Endothelial cell of umbilical vein (primary cell): ENCODE measurements around the gene CERS3. TPM values are rescaled to one million over a fixed set of nuclear protein-coding genes. Genes with fewer than 3 reads are reported as not detected.

Source experiments
- BruUV-seq: library from RNA; stranded (reverse); fragments of 400-500 nt; replicated peaks from 2 replicates; lab custom pipeline; 2021; lab: Mats Ljungman, UMichigan
- CTCF ChIA-PET: fragments of 300-600, 350-600 bp; sonication (Branson Sonifier 250); formaldehyde crosslinking; loops from one replicate; lab custom pipeline; 2021; ENCODE audit warnings: antibody characterized with exemption, inconsistent platforms; lab: Charles Lee
- POLR2A ChIA-PET: fragments of 300-600, 350-600 bp; sonication (Branson Sonifier 250); formaldehyde crosslinking; loops from one replicate; lab custom pipeline; 2021; ENCODE audit warnings: antibody characterized with exemption, inconsistent platforms; lab: Charles Lee
- DNase-seq: peaks from one replicate; pipeline ENCODE4 v3.0.0-alpha.2; 2011; ENCODE audit warnings: low read depth, low spot score
- FAIRE-seq: peaks from 2 replicates; lab custom pipeline; 2011; peaks lifted over from hg19 to GRCh38; lab: Jason Lieb, UNC
- H2AFZ ChIP-seq: 2 replicates; pipeline ENCODE4 v1.6.0; 2012; ENCODE audit warnings: low read depth, low read length, control low read depth, inconsistent platforms
- H3K27ac ChIP-seq: 2 replicates; pipeline ENCODE4 v1.5.1; 2011; ENCODE audit warnings: low read depth, mild to moderate bottlenecking, control low read depth, low read length, moderate library complexity; ENCODE audit not compliant: insufficient read depth
- H3K27me3 ChIP-seq, 2 experiments: 2 replicates each; pipeline versions ENCODE4 v1.6.0 to v1.6.1; 2011; ENCODE audit warnings: low read length in 2 of 2, mixed read lengths in 1 of 2; ENCODE audit not compliant: control insufficient read depth in 2 of 2, insufficient read depth in 2 of 2
- H3K36me3 ChIP-seq, 2 experiments: 2 replicates in 1 of 2; 3 replicates in 1 of 2; pipeline ENCODE4 v1.5.1; 2011; ENCODE audit warnings: low read length in 2 of 2, mild to moderate bottlenecking in 1 of 2, moderate library complexity in 1 of 2; ENCODE audit not compliant: control insufficient read depth in 2 of 2, insufficient read depth in 2 of 2; ENCODE audit errors: extremely low read depth in 1 of 2
- H3K4me1 ChIP-seq: 3 replicates; pipeline ENCODE4 v1.5.1; 2011; ENCODE audit warnings: mild to moderate bottlenecking, low read length; ENCODE audit not compliant: control insufficient read depth, insufficient read depth; ENCODE audit errors: extremely low read depth
- H3K4me2 ChIP-seq: 2 replicates; pipeline ENCODE4 v1.6.1; 2011; ENCODE audit warnings: low read length, control low read depth, mixed read lengths; ENCODE audit not compliant: insufficient read depth
- H3K4me3 ChIP-seq, 3 experiments: fragments of 200-600 bp in 1 of 3; sonication (generic), shearing (Covaris generic) in 1 of 3; replicated peaks in 1 of 3; 2 replicates each; pipeline ENCODE4 v1.5.1; 2011 to 2016; ENCODE audit warnings: control low read depth in 3 of 3, low read length in 3 of 3, mild to moderate bottlenecking in 2 of 3, inconsistent platforms in 1 of 3, low read depth in 1 of 3, moderate library complexity in 1 of 3; ENCODE audit not compliant: insufficient read depth in 1 of 3
- H3K79me2 ChIP-seq: 2 replicates; pipeline ENCODE4 v1.6.0; 2012; ENCODE audit warnings: low read length, inconsistent platforms; ENCODE audit not compliant: control insufficient read depth, insufficient read depth
- H3K9ac ChIP-seq: replicated peaks from 2 replicates; pipeline ENCODE3; 2011; ENCODE audit warnings: low read length, control low read depth; ENCODE audit not compliant: insufficient read depth; ENCODE audit errors: extremely low read depth
- H3K9me1 ChIP-seq: replicated peaks from 3 replicates; pipeline ENCODE4 v1.6.0; 2011; ENCODE audit warnings: mild to moderate bottlenecking, low read length; ENCODE audit not compliant: control insufficient read depth, insufficient read depth; ENCODE audit errors: extremely low read depth
- H3K9me3 ChIP-seq: replicated peaks from 2 replicates; pipeline ENCODE4 v1.5.1; 2012; ENCODE audit warnings: low read length, inconsistent platforms; ENCODE audit not compliant: control insufficient read depth, insufficient read depth
- H4K20me1 ChIP-seq: replicated peaks from 2 replicates; pipeline ENCODE3; 2011; ENCODE audit warnings: mild to moderate bottlenecking, low read length; ENCODE audit not compliant: control insufficient read depth, insufficient read depth; ENCODE audit errors: extremely low read depth
- CTCF ChIP-seq, 2 donors: IDR thresholded peaks; 1 replicate in 1 of 2; 2 replicates in 1 of 2; pipeline ENCODE4 v1.5.1; 2011; ENCODE audit warnings: low read length in 2 of 2, mild to moderate bottlenecking in 2 of 2, moderate library complexity in 2 of 2, control low read depth in 1 of 2, inconsistent platforms in 1 of 2, low read depth in 1 of 2; ENCODE audit not compliant: insufficient read depth in 1 of 2; ENCODE audit errors: extremely low read depth in 1 of 2
- EZH2 ChIP-seq: IDR thresholded peaks from 2 replicates; pipeline ENCODE4 v1.6.1; 2012; ENCODE audit warnings: borderline replicate concordance, low read depth, mild to moderate bottlenecking, moderate library complexity, low read length, inconsistent platforms; ENCODE audit not compliant: severe bottlenecking
- FOS ChIP-seq: IDR thresholded peaks from 2 replicates; pipeline ENCODE4 v1.6.1; 2011; ENCODE audit warnings: mild to moderate bottlenecking, low read length, moderate library complexity, borderline replicate concordance; ENCODE audit not compliant: insufficient read depth
- GATA2 ChIP-seq: IDR thresholded peaks from 2 replicates; pipeline ENCODE4 v1.7.0; 2011; ENCODE audit warnings: low read depth, mild to moderate bottlenecking, moderate library complexity, mixed read lengths, low read length; ENCODE audit not compliant: insufficient read length, insufficient read depth
- JUN ChIP-seq: IDR thresholded peaks from 2 replicates; pipeline ENCODE4 v1.6.1; 2011; ENCODE audit warnings: borderline replicate concordance, low read depth; ENCODE audit not compliant: insufficient read length, insufficient read depth
- MAX ChIP-seq: IDR thresholded peaks from 2 replicates; pipeline ENCODE4 v1.6.1; 2011; ENCODE audit not compliant: insufficient read depth, insufficient read length
- MYC ChIP-seq: IDR thresholded peaks from one replicate; pipeline ENCODE4 v1.6.1; 2011; ENCODE audit warnings: mild to moderate bottlenecking, low read depth, low read length
- POLR2A ChIP-seq: IDR thresholded peaks from 2 replicates; pipeline ENCODE4 v1.6.1; 2012; ENCODE audit warnings: low read depth, mild to moderate bottlenecking, control low read depth, low read length
- POLR2AphosphoS5 ChIP-seq: IDR thresholded peaks from 2 replicates; pipeline ENCODE4 v1.6.1; 2012; ENCODE audit warnings: low read depth, mild to moderate bottlenecking, control low read depth, low read length, moderate library complexity; ENCODE audit not compliant: insufficient read depth
- dilution Hi-C: fragments of 300-500 bp; cut with MboI; formaldehyde crosslinking; loops from one replicate; pipeline ENCODE4 v1.15.0; 2019; ENCODE audit warnings: low sequenced_read_pairs; ENCODE audit not compliant: extremely low pct_ligation_motif_present
- intact Hi-C: fragments of 100-400 bp; cut with micrococcal nuclease; formaldehyde crosslinking; loops from one replicate; pipeline ENCODE4 v1.10.0; 2022
- polyA plus RNA-seq, 4 experiments: library from polyadenylated mRNA; depleted of rRNA in 3 of 4; stranded (reverse) in 3 of 4; unstranded in 1 of 4; fragments of >200 nt; gene quantifications; 2 replicates each; pipeline versions ENCODE4 v1.2.1 to v1.2.3, GENCODE V29; 2011 to 2012; ENCODE audit warnings: missing spikeins in 1 of 4
- total RNA-seq: library from RNA; stranded (reverse); gene quantifications from 2 replicates; pipeline ENCODE4 v1.2.3, GENCODE V29; 2021

CERS3 gene
- total and polyA plus RNA-seq, 2 donors (not counting 3 experiments of a cell fraction or from before 2014, with no cell fraction given): not detected

GRCh38 chr15:100454148-100454547 is 74.6 kb downstream of the CERS3 start:
- no peaks in the 10 kb centered on the region for H3K9me3 ChIP-seq
- DNase-seq (no peak), FAIRE-seq (no peak)
- H3K36me3 ChIP-seq: no peaks in the 10 kb centered on the region
- TF ChIP-seq MYC (no peak), POLR2A (no peak), EZH2 (no peak), JUN (no peak), CTCF (IDR thresholded peaks at IDR 0.05; ENCODE audit: extremely low read depth in 1 of 2, insufficient read depth in 1 of 2, low read depth in 1 of 2, low read length in 2 of 2) (no peak), FOS (no peak), POLR2AphosphoS5 (no peak), GATA2 (no peak), MAX (no peak)
- ChIA-PET CTCF (no interaction called here), POLR2A (no interaction called here)
- no peaks in the 10 kb centered on the region for H3K27me3 ChIP-seq
- intact Hi-C loops: no loop called here
- H2AFZ ChIP-seq: no peak overlapping the region
- no peaks in the 10 kb centered on the region for H3K4me1 ChIP-seq
- no peaks in the 10 kb centered on the region for H3K79me2 ChIP-seq
- no TSS peak for BruUV-seq
- H3K9me1 ChIP-seq: no peaks in the 10 kb centered on the region
- no peak overlapping the region for H3K4me3 ChIP-seq
- H3K4me2 ChIP-seq: no peak overlapping the region
- H3K9ac ChIP-seq: no peak overlapping the region
- H3K27ac ChIP-seq: no peak overlapping the region
- no peaks in the 10 kb centered on the region for H4K20me1 ChIP-seq
- dilution Hi-C loops: no loop called here
